ENCODE results near the gene IDUA.

DNA sequence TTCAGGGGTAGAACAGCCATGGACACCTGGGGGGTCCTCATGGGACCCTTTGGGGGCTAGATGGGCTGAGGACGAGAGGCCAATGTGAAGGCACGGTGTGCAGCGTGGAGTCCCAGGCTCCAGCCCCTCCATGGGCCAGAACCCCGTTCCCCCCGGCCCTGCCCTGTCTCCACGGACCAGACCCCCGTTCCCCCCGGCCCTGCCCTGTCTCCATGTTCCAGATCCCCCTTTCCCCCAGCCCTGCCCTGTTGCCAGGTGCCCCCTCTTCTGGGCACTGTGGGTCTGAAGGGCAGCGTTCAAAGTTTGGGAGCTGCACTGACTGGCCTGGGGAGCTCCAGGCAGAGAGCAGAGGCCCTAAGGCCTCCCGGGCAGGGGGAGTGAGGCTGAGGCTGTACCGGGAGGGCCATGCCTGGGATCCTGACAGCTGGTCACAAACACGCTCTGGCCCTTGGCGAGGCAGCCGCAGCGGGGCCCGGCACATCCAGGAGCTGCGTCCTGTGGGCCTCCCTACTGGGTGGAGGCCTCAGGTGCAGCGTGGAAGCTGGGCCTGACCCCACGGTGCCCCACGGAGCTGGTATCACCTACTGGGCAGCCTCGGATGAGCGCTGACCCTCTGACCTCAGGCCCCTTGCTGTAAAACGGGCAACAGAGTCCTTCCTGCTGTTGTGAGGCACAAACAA, 22.4 kb upstream of the IDUA start:
- TF ChIP-seq ZNF384 (IDR thresholded peaks at IDR 0.05; ENCODE audit: borderline replicate concordance, low read depth, low read length) (no peak), POLR2AphosphoS5 (IDR thresholded peaks at IDR 0.05; ENCODE audit: low read length) (no peak), POLR2A (IDR thresholded peaks at IDR 0.05; ENCODE audit: low read depth, low read length) (no peak), ETV6 (conservative IDR thresholded peaks at IDR 0.05 in 1 of 2, IDR thresholded peaks at IDR 0.05 in 1 of 2; ENCODE audit: borderline replicate concordance in 1 of 2, low read depth in 1 of 2) (no peak), CBX5 (IDR thresholded peaks at IDR 0.05; ENCODE audit: low read depth) (no peak), FOS (IDR thresholded peaks at IDR 0.05; ENCODE audit: borderline replicate concordance, extremely low read depth, insufficient read length) (no peak), SIN3A (IDR thresholded peaks at IDR 0.05; ENCODE audit: low read depth, low read length) (no peak), EGR1 (IDR thresholded peaks at IDR 0.05; ENCODE audit: borderline replicate concordance in 1 of 2, low read depth in 2 of 2, low read length in 2 of 2) (no peak)
- TF ChIP-seq, protein P1, sequence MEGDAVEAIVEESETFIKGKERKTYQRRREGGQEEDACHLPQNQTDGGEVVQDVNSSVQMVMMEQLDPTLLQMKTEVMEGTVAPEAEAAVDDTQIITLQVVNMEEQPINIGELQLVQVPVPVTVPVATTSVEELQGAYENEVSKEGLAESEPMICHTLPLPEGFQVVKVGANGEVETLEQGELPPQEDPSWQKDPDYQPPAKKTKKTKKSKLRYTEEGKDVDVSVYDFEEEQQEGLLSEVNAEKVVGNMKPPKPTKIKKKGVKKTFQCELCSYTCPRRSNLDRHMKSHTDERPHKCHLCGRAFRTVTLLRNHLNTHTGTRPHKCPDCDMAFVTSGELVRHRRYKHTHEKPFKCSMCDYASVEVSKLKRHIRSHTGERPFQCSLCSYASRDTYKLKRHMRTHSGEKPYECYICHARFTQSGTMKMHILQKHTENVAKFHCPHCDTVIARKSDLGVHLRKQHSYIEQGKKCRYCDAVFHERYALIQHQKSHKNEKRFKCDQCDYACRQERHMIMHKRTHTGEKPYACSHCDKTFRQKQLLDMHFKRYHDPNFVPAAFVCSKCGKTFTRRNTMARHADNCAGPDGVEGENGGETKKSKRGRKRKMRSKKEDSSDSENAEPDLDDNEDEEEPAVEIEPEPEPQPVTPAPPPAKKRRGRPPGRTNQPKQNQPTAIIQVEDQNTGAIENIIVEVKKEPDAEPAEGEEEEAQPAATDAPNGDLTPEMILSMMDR (IDR thresholded peaks at IDR 0.05 in 2 of 3, conservative IDR thresholded peaks at IDR 0.05 in 1 of 3; ENCODE audit: control insufficient read depth in 2 of 3, extremely low read depth in 1 of 3, insufficient read depth in 1 of 3, low read depth in 3 of 3, low read length in 3 of 3): no peak
- TF ChIP-seq, protein P2, sequence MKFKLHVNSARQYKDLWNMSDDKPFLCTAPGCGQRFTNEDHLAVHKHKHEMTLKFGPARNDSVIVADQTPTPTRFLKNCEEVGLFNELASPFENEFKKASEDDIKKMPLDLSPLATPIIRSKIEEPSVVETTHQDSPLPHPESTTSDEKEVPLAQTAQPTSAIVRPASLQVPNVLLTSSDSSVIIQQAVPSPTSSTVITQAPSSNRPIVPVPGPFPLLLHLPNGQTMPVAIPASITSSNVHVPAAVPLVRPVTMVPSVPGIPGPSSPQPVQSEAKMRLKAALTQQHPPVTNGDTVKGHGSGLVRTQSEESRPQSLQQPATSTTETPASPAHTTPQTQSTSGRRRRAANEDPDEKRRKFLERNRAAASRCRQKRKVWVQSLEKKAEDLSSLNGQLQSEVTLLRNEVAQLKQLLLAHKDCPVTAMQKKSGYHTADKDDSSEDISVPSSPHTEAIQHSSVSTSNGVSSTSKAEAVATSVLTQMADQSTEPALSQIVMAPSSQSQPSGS (IDR thresholded peaks at IDR 0.05; ENCODE audit: low read length): no peak

Measured in GM12878 (cell line).